ENCODE results near the gene BDKRB1.

BDKRB1 gene

GRCh38 chr14:96269359-96269710 lies 13.3 kb downstream of the BDKRB1 start:
- no peak overlapping the region for H3K4me3 ChIP-seq (ENCODE audit: severe bottlenecking)
- H3K27me3 ChIP-seq (ENCODE audit: insufficient read depth, poor library complexity, severe bottlenecking) = no peaks in the 10 kb centered on the region
- peaks cover 5% of the 10 kb centered on the region for H3K9me3 ChIP-seq (ENCODE audit: severe bottlenecking)
- H3K27ac ChIP-seq (ENCODE audit: poor library complexity, severe bottlenecking) = peak overlapping the region; percentile 74
- no peak for TF ChIP-seq CTCF (IDR thresholded peaks at IDR 0.05; ENCODE audit: poor library complexity, severe bottlenecking)
- peak; percentile 24 for ATAC-seq (ENCODE audit: low read depth)
- DNase-seq (ENCODE audit: low spot score) = no peak
- no peaks in the 10 kb centered on the region for H3K36me3 ChIP-seq (ENCODE audit: low read depth)
- H3K4me1 ChIP-seq (ENCODE audit: insufficient read depth, poor library complexity, severe bottlenecking) = peaks cover 32% of the 10 kb centered on the region

GRCh38 chr14:96270565-96271420 lies 14.8 kb downstream of the BDKRB1 start:
- no peak for TF ChIP-seq CTCF (IDR thresholded peaks at IDR 0.05; ENCODE audit: poor library complexity, severe bottlenecking)
- no peaks in the 10 kb centered on the region for H3K36me3 ChIP-seq (ENCODE audit: low read depth)
- no peak overlapping the region for H3K4me3 ChIP-seq (ENCODE audit: severe bottlenecking)
- H3K27me3 ChIP-seq (ENCODE audit: insufficient read depth, poor library complexity, severe bottlenecking) = no peaks in the 10 kb centered on the region
- peaks cover 5% of the 10 kb centered on the region for H3K9me3 ChIP-seq (ENCODE audit: severe bottlenecking)
- DNase-seq (ENCODE audit: low spot score) = no peak
- no peak for ATAC-seq (ENCODE audit: low read depth)
- peak overlapping the region; percentile 74 for H3K27ac ChIP-seq (ENCODE audit: poor library complexity, severe bottlenecking)
- peaks cover 35% of the 10 kb centered on the region for H3K4me1 ChIP-seq (ENCODE audit: insufficient read depth, poor library complexity, severe bottlenecking)

GRCh38 chr14:96271421-96271762 lies 15.4 kb downstream of the BDKRB1 start:
- ATAC-seq (ENCODE audit: low read depth) = no peak
- peak overlapping the region; percentile 74 for H3K27ac ChIP-seq (ENCODE audit: poor library complexity, severe bottlenecking)
- H3K36me3 ChIP-seq (ENCODE audit: low read depth) = no peaks in the 10 kb centered on the region
- no peak for DNase-seq (ENCODE audit: low spot score)
- no peak overlapping the region for H3K4me3 ChIP-seq (ENCODE audit: severe bottlenecking)
- peaks cover 5% of the 10 kb centered on the region for H3K9me3 ChIP-seq (ENCODE audit: severe bottlenecking)
- H3K27me3 ChIP-seq (ENCODE audit: insufficient read depth, poor library complexity, severe bottlenecking) = no peaks in the 10 kb centered on the region
- peaks cover 35% of the 10 kb centered on the region for H3K4me1 ChIP-seq (ENCODE audit: insufficient read depth, poor library complexity, severe bottlenecking)
- TF ChIP-seq CTCF (IDR thresholded peaks at IDR 0.05; ENCODE audit: poor library complexity, severe bottlenecking) = no peak

- no peak for DNase-seq (ENCODE audit: low spot score)
Measured at GRCh38 chr14:96272777-96273473, 16.9 kb downstream of the BDKRB1 start.

More at GRCh38 chr14:96272777-96273473, 16.9 kb downstream of the BDKRB1 start:
- no peak overlapping the region for H3K27ac ChIP-seq (ENCODE audit: poor library complexity, severe bottlenecking)
- no peak for TF ChIP-seq CTCF (IDR thresholded peaks at IDR 0.05; ENCODE audit: poor library complexity, severe bottlenecking)
- H3K4me3 ChIP-seq (ENCODE audit: severe bottlenecking) = no peak overlapping the region
- H3K4me1 ChIP-seq (ENCODE audit: insufficient read depth, poor library complexity, severe bottlenecking) = peaks cover 22% of the 10 kb centered on the region
- no peaks in the 10 kb centered on the region for H3K27me3 ChIP-seq (ENCODE audit: insufficient read depth, poor library complexity, severe bottlenecking)
- no peaks in the 10 kb centered on the region for H3K36me3 ChIP-seq (ENCODE audit: low read depth)
- peaks cover 8% of the 10 kb centered on the region for H3K9me3 ChIP-seq (ENCODE audit: severe bottlenecking)
- no peak for ATAC-seq (ENCODE audit: low read depth)
